HL-60 (cell line): ENCODE results near the gene SGIP1.

Source experiments
- DNase-seq, 2 experiments: peaks; one replicate each; pipeline ENCODE4 v3.0.0-alpha.2; 2010 to 2020; ENCODE audit warnings: low read depth in 1 of 2, low spot score in 1 of 2
- H3K27ac ChIP-seq: fragments of 250-450 bp; sonication (Bioruptor Pico); replicated peaks from 2 replicates; pipeline ENCODE4 v1.5.1; 2020; ENCODE audit warnings: mild to moderate bottlenecking, moderate library complexity
- H3K27me3 ChIP-seq: fragments of 250-450 bp; sonication (Bioruptor Pico); 2 replicates; pipeline ENCODE4 v1.5.1; 2021; ENCODE audit warnings: mild to moderate bottlenecking, moderate library complexity; ENCODE audit not compliant: insufficient read depth, poor library complexity, severe bottlenecking
- H3K4me3 ChIP-seq: replicated peaks from 2 replicates; pipeline ENCODE4 v1.5.1; 2011; ENCODE audit warnings: mild to moderate bottlenecking, control low read depth, low read length; ENCODE audit not compliant: insufficient read depth
- GABPA ChIP-seq: IDR thresholded peaks from 2 replicates; pipeline ENCODE4 v1.6.1; 2012; ENCODE audit warnings: low read depth
- POLR2AphosphoS5 ChIP-seq: IDR thresholded peaks from 2 replicates; pipeline ENCODE4 v1.6.1; 2012; ENCODE audit warnings: low read depth
- SPI1 ChIP-seq: IDR thresholded peaks from 2 replicates; pipeline ENCODE4 v1.6.1; 2012; ENCODE audit warnings: low read depth, mild to moderate bottlenecking, borderline replicate concordance
- long read RNA-seq: library from polyadenylated mRNA; unstranded; transcript quantifications from one replicate; pipeline ENCODE4 v2.0.0, GENCODE V29; 2020
- TF ChIP-seq, protein P1 (sequence below): IDR thresholded peaks from 2 replicates; pipeline ENCODE4 v1.6.1; 2012; ENCODE audit warnings: low read depth; ENCODE audit not compliant: insufficient replicate concordance
- TF ChIP-seq, protein P2 (sequence below): IDR thresholded peaks from one replicate; pipeline ENCODE4 v1.5.1; 2011; ENCODE audit warnings: low read length, control low read depth, inconsistent platforms; ENCODE audit not compliant: insufficient read depth

SGIP1 gene, protein sequence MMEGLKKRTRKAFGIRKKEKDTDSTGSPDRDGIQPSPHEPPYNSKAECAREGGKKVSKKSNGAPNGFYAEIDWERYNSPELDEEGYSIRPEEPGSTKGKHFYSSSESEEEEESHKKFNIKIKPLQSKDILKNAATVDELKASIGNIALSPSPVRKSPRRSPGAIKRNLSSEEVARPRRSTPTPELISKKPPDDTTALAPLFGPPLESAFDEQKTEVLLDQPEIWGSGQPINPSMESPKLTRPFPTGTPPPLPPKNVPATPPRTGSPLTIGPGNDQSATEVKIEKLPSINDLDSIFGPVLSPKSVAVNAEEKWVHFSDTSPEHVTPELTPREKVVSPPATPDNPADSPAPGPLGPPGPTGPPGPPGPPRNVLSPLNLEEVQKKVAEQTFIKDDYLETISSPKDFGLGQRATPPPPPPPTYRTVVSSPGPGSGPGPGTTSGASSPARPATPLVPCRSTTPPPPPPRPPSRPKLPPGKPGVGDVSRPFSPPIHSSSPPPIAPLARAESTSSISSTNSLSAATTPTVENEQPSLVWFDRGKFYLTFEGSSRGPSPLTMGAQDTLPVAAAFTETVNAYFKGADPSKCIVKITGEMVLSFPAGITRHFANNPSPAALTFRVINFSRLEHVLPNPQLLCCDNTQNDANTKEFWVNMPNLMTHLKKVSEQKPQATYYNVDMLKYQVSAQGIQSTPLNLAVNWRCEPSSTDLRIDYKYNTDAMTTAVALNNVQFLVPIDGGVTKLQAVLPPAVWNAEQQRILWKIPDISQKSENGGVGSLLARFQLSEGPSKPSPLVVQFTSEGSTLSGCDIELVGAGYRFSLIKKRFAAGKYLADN
- long read RNA-seq = 0 reads

DNA sequence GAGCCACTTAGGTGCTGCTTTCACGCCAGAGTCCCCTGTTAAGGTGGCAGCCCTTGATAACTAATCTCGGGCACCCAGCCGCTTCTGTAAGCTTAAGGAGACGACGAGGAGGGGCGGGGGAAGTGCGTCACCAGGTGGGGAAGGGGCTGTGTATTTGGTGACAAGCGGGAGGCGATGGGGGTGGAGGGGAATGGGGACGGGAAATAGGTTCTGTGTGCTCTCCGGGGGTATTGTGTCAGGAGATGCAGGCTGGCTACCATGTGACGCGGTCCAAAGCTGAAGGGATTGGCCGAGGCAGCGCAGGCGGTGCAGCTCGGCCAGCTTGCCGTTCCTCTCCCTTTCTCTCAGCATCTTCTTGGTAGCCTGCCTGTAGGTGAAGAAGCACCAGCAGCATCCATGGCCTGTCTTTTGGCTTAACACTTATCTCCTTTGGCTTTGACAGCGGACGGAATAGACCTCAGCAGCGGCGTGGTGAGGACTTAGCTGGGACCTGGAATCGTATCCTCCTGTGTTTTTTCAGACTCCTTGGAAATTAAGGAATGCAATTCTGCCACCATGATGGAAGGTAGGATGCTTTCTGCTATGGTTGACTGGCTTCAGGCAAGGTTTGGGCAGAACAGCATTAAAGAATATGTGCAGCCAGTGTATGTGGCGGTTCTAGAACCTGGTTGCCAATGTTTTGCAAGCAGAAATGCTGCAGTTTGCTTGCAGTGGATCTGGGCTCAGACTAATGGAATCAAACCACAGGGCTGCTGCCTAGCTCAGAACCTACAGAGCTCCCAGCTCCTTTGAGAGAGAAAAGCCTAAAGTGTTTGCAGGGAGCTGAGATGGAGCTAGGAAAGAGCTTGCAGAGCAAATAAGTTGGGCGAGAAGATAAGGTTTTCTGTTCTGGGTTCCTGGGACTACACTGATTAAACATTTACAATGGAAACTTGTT is at the start of gene SGIP1:
Gene SGIP1, plus strand, starts transcription at position 350 of the 937 bp plus-strand sequence. Its CDS starts 206 bp downstream, at position 556.
- TF ChIP-seq, protein P1, sequence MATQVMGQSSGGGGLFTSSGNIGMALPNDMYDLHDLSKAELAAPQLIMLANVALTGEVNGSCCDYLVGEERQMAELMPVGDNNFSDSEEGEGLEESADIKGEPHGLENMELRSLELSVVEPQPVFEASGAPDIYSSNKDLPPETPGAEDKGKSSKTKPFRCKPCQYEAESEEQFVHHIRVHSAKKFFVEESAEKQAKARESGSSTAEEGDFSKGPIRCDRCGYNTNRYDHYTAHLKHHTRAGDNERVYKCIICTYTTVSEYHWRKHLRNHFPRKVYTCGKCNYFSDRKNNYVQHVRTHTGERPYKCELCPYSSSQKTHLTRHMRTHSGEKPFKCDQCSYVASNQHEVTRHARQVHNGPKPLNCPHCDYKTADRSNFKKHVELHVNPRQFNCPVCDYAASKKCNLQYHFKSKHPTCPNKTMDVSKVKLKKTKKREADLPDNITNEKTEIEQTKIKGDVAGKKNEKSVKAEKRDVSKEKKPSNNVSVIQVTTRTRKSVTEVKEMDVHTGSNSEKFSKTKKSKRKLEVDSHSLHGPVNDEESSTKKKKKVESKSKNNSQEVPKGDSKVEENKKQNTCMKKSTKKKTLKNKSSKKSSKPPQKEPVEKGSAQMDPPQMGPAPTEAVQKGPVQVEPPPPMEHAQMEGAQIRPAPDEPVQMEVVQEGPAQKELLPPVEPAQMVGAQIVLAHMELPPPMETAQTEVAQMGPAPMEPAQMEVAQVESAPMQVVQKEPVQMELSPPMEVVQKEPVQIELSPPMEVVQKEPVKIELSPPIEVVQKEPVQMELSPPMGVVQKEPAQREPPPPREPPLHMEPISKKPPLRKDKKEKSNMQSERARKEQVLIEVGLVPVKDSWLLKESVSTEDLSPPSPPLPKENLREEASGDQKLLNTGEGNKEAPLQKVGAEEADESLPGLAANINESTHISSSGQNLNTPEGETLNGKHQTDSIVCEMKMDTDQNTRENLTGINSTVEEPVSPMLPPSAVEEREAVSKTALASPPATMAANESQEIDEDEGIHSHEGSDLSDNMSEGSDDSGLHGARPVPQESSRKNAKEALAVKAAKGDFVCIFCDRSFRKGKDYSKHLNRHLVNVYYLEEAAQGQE = no peak
- TF ChIP-seq, protein P2, sequence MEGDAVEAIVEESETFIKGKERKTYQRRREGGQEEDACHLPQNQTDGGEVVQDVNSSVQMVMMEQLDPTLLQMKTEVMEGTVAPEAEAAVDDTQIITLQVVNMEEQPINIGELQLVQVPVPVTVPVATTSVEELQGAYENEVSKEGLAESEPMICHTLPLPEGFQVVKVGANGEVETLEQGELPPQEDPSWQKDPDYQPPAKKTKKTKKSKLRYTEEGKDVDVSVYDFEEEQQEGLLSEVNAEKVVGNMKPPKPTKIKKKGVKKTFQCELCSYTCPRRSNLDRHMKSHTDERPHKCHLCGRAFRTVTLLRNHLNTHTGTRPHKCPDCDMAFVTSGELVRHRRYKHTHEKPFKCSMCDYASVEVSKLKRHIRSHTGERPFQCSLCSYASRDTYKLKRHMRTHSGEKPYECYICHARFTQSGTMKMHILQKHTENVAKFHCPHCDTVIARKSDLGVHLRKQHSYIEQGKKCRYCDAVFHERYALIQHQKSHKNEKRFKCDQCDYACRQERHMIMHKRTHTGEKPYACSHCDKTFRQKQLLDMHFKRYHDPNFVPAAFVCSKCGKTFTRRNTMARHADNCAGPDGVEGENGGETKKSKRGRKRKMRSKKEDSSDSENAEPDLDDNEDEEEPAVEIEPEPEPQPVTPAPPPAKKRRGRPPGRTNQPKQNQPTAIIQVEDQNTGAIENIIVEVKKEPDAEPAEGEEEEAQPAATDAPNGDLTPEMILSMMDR = no peak
- TF ChIP-seq SPI1 (no peak), POLR2AphosphoS5 (no peak), GABPA (no peak)
- H3K27ac ChIP-seq = no peak within 1 kb of the TSS
- peaks cover 50% of the 10 kb centered on the region for H3K27me3 ChIP-seq
- no peak within 1 kb of the TSS for H3K4me3 ChIP-seq
- DNase-seq = no peak

DNA sequence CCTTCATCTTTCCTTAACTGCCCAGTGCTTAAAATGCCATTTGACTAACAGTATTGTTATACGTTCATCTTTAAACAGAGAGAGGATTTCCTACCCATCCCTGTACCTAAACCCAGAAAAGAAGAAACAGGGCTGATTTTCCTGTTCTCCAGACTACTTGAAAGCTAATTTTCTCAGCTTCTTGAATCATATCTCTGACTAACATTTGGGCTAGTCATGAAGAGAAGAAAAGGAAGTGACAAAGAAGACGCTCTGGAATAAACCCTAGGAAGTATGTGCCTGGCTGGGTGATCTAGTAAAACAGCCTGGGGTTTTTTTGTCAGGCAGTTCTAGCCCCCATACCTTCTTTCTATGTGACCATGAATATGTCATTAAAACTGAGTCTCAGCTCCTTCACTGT is 44.8 kb upstream of the SGIP1 start:
- no peak overlapping the region for H3K27ac ChIP-seq
- no peak overlapping the region for H3K4me3 ChIP-seq
- DNase-seq = no peak
- TF ChIP-seq, protein P1 = no peak
- TF ChIP-seq GABPA (no peak), POLR2AphosphoS5 (no peak), SPI1 (no peak)
- TF ChIP-seq, protein P2 = no peak
- H3K27me3 ChIP-seq = no peaks in the 10 kb centered on the region

DNA sequence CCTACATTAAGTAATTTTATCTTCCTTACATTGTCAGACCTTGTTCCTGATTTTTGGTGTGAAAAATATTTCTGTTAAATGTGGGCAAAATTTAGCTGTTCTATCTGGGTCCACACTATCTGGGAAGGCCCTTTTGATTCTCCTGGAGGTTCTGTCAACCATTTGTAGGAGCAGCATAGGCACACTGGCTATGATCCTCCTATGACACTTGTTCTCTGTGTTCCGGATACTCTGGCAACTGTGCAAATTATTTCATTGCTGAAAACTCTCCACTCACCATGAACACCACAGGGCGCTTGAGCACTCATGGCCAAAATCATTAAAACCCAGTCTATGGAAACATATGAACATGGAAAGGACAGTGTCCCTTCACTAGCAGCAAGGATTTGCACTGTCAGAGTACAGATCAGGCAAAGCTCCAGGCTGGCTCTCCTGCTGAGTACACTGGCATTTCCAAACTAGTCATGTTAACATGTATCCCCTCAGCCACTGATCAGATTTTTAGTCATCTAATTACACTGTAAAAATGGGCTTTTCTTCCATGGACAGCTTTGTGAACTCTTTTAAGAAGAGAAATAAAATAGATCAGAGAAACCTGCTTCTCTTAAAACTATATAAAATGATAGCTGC is 43.9 kb upstream of the SGIP1 start:
- no peak for DNase-seq
- Histone ChIP-seq H3K27me3 (no peaks in the 10 kb centered on the region), H3K27ac (no peak overlapping the region), H3K4me3 (no peak overlapping the region)
- TF ChIP-seq SPI1 (no peak), GABPA (no peak), POLR2AphosphoS5 (no peak)
- TF ChIP-seq, protein P1 = no peak
- TF ChIP-seq, protein P2 = no peak
